ENCODE results near the gene LARGE1.

The LARGE1 gene

GRCh38 chr22:33539202-33539901 lies 380.9 kb downstream of the LARGE1 start:
- no peak for DNase-seq

GRCh38 chr22:33538277-33538885 lies 381.9 kb downstream of the LARGE1 start:
- no peak for DNase-seq

DNA sequence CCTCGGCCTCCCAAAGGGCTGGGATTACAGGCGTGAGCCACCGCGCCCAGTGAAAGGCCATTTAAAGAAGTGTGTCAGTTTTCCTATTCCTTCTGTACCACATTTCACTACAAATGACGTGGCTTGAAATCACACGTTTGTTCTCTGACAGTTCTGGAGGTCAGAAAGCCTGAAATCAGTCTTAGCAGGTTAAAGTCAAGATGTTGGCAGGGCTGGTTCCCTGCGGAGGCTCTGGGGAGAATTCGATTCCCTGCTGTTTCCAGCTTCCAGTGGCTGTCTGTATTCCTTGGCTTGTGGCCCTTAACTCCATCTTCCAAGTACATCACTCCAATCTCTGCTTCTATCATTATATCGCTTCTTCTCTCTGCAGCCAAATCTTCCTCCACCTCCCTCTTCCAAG lies 383.2 kb downstream of the LARGE1 start:
- no peak for DNase-seq

- no peak for DNase-seq
Measured at GRCh38 chr22:33535937-33536875, 384.1 kb downstream of the LARGE1 start.

DNA sequence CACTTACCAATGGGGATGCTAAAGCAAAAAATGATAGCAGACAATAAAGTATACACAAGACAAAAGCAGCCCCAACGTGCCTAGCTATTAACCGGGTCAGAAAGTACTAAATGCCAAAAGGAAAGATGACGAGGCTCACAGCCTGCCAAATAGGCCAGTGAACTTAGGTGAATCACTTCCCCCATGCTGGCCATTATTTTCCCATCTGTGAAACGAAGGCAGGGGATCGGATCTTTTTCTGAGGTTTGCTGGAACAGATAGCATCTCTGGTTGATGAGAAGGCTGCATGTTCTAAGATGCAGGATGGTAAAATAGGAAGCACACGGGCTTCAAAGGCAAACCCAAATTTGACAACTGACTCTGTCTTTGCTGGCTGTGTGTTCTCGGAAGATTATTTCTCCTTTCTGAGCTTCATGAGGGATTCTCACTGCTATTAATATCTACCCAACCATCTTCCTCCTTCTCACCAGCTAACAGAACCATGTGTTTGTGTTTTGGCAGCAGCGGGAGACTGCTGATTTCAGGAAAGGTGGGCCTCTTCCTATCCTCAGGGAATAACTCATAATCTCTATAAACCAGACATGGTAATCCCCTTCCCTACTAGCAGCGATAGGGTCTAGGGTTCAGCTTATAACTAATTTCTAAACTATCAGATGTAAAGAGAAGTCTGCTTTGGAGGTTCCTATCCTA lies 390.7 kb downstream of the LARGE1 start:
- no peak for DNase-seq

DNA sequence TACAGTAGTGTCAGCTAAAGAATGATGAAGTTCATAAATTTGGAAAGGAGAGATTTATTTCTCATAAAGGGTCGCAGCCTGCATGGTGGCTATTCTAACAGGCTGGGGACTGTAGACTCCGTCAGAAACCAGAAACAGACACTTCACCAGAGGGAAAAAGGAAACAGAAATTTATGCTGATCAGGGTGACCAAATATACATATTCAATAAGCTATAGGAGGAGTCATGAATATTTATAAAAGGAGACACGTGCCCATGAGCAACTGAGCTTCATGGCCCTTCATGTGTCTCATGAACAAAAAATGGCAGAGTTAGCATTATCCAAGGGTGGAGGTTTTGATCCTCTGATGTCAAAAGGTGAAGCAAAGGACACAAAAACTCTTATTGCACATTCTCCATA lies 392.1 kb downstream of the LARGE1 start:
- no peak for DNase-seq

DNA sequence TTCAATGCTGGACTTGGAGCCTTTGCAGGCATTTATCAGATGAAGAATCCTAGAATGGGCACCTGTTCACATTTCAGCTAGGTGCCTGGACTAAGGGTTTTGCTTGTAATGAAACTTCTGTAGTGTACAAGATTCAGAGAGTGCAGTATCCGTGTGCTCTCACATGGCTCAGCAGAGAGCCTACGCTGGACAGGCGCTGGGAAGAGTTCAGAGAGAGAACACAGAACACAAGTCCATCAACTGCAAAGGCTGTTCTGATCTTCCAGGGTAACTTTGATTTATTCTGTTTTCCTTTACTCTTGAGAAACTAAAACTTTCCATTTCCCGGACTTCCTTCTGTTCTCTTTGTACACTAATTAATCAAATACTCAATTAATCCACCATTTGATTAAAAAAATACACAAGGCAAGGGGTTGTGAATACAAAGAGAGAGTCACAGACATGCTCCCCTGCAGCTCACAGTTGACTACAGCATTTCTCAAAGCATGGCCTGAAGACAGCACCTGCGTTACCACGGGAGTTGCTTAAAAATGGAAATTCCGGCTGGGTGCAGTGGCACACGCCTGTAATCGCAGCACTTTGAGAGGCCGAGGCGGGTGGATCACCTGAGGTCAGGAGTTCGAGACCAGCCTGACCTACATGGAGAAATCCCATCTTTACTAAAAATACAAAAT lies 393.7 kb downstream of the LARGE1 start:
- no peak for DNase-seq

GRCh38 chr22:33524511-33525260 lies 395.6 kb downstream of the LARGE1 start:
- DNase-seq, result no peak

DNA sequence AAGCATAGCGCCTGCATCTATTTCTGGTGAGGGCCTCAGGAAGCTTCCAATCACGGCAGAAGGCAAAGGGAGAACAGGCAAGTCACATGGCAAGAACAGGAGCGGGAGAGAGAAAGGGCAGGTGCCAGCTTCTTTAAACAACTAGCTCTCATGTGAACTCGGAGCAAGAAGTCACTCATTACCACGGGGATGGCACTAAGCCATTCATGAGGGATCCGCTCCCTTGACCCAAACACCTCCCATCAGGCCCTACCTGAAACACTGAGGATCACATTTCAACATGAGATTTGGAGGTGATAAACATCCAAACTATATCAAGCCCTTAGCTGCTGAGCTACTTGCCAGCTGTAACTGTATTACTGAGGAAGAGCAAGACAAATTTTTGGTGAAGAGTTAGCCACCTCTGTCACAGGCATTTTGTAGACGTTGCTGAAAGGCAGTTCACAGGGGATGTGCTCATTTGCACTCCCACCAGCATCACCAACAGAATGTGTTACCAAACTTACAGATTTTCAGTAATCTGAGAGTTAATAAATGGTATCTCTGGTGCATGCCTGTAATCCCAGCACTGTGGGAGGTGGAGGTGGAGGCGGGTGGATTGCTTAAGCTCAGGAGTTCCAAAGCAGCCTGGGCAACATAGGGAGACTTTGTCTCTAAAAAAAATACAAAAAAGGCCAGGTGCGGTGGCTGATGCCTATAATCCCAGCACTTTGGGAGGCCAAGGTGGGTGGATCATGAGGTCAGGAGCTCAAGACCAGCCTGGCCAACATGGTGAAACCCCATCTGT lies 398.2 kb downstream of the LARGE1 start:
- no peak for DNase-seq

- DNase-seq, result no peak
Measured at GRCh38 chr22:33520904-33521780, 399.1 kb downstream of the LARGE1 start.

DNA sequence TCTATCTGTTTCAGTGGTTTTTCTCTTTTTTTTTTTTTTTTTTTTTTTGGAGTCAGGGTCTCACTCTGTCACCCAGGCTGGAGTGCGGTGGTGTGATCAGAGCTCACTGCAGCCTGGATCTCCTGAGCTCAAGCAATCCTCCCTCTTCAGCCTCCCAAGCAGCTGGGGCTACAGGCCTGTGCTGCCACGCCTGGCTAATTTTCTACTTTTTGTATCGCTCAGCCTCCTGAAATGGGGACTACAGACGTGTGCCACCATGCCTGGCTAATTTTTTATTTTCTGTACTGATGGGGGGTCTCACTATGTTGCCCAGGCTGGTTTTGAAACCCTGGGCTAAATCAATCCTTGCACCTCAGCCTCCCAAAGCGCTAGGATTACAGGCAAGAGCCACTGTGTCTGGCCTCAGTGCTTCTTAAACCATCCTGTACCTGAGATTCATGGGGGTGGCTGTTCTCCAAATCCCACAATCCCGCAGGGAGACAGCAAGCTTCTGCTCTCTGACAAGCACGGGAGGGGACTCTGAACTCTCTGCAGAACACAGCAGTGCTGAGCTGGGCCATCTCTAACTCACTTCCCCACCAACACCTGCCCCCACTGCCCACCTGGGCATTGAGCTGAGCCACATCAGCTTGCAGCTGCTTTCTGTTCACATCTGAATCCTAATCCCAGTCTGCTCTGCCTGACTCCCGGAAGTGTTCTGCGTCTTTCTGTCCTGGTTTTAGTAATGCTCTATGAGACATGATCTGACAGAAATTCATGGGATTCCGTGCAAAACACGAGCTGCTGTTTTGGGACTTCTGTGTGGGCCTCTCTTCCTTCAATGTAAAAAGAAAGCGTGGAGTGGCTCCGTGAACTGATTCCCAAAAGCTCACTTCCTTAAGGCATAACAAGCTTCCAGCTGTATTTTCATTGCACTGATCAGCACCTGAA lies 400.0 kb downstream of the LARGE1 start:
- no peak for DNase-seq

DNA sequence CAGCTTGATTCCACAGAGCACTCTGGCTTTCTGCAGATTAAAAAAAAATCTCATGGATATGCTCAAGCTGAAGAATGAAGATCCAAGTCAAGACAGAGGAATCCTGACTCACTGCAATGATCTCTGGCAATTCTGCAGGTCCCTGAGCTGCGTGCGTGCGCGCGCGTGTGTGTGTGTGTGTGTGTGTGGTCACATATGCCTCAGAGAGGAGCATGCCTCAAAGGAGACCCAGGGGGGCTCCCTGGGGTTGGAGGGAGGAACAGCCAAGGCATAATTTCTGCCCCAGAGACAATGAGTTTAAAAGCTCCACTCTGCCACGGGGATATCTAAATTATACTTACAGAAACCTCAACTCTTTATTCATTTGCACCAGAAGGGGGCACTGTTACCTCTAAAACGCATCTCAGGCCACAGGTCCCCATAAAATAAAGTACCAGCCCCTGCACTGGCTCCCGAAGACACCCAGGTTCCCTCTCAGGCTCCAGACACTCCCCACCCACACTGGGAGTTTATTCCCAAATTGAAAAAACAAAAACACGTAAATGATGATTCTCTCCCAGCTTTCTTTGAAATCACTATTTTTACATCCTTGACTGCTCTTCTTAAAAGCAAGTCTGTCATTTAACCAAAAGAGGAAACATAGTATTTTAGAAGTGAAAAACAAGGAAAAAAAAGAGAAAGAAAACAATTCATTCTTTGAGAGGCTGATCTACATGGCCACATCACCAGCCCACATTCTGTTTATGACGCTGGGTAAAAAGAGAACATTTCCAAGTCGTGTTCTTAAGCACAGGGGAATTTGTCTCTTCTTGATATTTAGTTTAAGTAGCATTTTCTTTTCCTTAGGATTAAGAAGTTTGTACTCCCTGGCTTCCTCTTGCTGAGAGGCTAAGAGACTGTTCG lies 401.0 kb downstream of the LARGE1 start:
- DNase-seq, result peak; percentile 70

DNA sequence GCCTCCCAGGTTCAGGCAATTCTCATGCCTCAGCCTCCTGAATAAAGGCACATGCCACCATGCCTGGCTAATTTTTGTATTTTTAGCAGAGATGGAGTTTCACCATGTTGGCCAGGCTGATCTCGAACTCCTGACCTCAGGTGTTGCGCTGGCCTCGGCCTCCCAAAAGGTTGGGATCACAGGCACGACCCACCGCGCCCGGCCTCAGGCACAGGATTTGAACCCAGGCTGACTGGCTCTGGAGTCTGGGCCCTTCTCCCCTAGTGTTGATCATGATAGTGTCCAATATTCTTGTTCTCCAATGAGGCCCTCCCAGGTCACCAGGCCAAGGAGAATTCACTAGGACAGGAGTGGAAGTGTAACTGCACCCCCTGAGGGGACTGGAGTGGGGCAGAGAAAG lies 401.9 kb downstream of the LARGE1 start:
- DNase-seq, result no peak

DNA sequence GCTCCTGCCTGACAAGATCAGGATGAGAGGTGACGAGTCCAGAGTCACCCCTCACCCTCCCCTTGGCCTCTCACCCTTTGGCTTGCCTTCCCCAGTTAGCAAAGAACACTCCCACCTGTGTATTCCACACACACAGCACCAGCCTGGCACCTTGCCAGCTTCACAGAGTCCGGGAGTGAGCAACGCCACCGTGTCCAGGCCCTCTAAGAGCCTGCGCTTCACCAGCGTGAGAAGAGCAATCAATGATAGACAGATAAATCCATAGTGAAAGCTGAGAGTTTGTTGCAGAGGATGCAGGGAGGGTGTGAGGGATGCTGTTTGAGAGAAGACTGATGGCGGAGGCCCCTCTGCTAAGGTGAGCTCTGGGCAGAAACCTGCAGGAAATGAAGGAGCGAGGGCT lies 404.5 kb downstream of the LARGE1 start:
- no peak for DNase-seq

GRCh38 chr22:33513388-33514338 lies 406.6 kb downstream of the LARGE1 start:
- DNase-seq, result peak; percentile 69

DNA sequence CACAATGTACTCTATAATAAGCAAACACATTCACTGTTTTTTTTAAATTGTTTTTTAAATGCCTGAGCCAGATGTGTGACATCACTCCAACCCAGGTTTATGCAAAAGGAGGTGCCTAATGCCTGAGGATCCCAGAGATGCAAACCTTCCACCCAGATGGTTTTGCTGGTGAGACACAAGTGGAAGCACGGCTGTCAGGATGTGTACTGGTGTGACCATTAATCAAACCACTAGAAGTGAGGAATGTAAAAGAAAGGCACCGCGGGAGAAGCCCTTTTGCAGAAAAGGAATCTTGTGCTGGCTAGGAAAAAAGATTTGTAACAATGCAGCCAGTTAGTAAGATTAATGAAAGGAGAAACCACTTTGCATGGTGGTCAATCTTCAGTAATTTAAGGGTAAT lies 407.4 kb downstream of the LARGE1 start:
- DNase-seq, result peak; percentile 20
